Upper lobe of left lung (tissue), 4 donors: Measurements from ENCODE around the gene RFT1.

Experiments
- CTCF ChIP-seq, 6 experiments: fragments of 450-650 bp in 4 of 6; fragments of 200-600 bp in 2 of 6; sonication (generic) in 2 of 6; IDR thresholded peaks; one replicate each; pipeline ENCODE4 v1.5.1; 2016 to 2019; ENCODE audit warnings: antibody characterized with exemption in 6 of 6
- EP300 ChIP-seq, 4 donors: sonication (generic); formaldehyde crosslinking; IDR thresholded peaks; one replicate each; pipeline ENCODE4 v1.5.1; 2017; ENCODE audit warnings: antibody characterized with exemption in 4 of 4, control low read depth in 2 of 4
- POLR2A ChIP-seq, 4 donors: fragments of 450-650 bp; IDR thresholded peaks; one replicate each; pipeline ENCODE4 v1.5.1; 2016 to 2017; ENCODE audit warnings: antibody characterized with exemption in 4 of 4, mild to moderate bottlenecking in 2 of 4
- POLR2AphosphoS5 ChIP-seq, 2 donors: sonication (generic); formaldehyde crosslinking; IDR thresholded peaks; one replicate each; pipeline ENCODE4 v1.5.1; 2017; ENCODE audit warnings: antibody characterized with exemption in 2 of 2

- no peak for TF ChIP-seq CTCF (IDR thresholded peaks at IDR 0.05)
- no peak for TF ChIP-seq POLR2A (IDR thresholded peaks at IDR 0.05)
- TF ChIP-seq POLR2AphosphoS5 (IDR thresholded peaks at IDR 0.05): no peak
- TF ChIP-seq EP300 (IDR thresholded peaks at IDR 0.05): no peak
Measured at GRCh38 chr3:53123953-53124352, 6.3 kb downstream of the RFT1 start.
